SJSA1 (cell line): Measurements from ENCODE around the gene LIMK2. TPM values are rescaled to one million over a fixed set of nuclear protein-coding genes. Genes with fewer than 3 reads are reported as not detected.
"Not testable (repeated sequence)": the region's sequence is repeated elsewhere in the genome, so short reads cannot be mapped to it uniquely, and the experiment has no call there.

ENCODE experiments used
- DNase-seq, 2 experiments: peaks; one replicate each; pipeline ENCODE4 v3.0.0-alpha.2; 2015 to 2020; ENCODE audit warnings: low spot score in 2 of 2, low read depth in 1 of 2
- H3K27ac ChIP-seq: fragments of 250-450 bp; sonication (Bioruptor Pico); 2 replicates; pipeline ENCODE4 v1.5.1; 2020; ENCODE audit warnings: mild to moderate bottlenecking, moderate library complexity
- H3K27me3 ChIP-seq: fragments of 250-450 bp; sonication (Bioruptor Pico); replicated peaks from 2 replicates; pipeline ENCODE4 v1.5.1; 2020; ENCODE audit warnings: mild to moderate bottlenecking, moderate library complexity
- H3K36me3 ChIP-seq: fragments of 250-450 bp; sonication (Bioruptor Pico); 2 replicates; pipeline ENCODE4 v1.5.1; 2020; ENCODE audit warnings: mild to moderate bottlenecking
- H3K4me1 ChIP-seq: fragments of 250-450 bp; sonication (Bioruptor Pico); replicated peaks from 2 replicates; pipeline ENCODE4 v1.6.1; 2021; ENCODE audit warnings: mild to moderate bottlenecking
- H3K4me3 ChIP-seq: fragments of 250-450 bp; sonication (Bioruptor Pico); 2 replicates; pipeline ENCODE4 v1.5.1; 2020; ENCODE audit warnings: mild to moderate bottlenecking
- H3K9me3 ChIP-seq: fragments of 250-450 bp; sonication (Bioruptor Pico); replicated peaks from 2 replicates; pipeline ENCODE4 v1.5.1; 2020; ENCODE audit warnings: mild to moderate bottlenecking
- total RNA-seq: library from RNA; depleted of rRNA; stranded (reverse); fragments of >200 nt; shearing (Covaris generic); gene quantifications from 2 replicates; pipeline ENCODE4 v1.2.3, GENCODE V29; 2014

LIMK2 gene
- total RNA-seq, 1 experiment from 2014 or later: 21.8 TPM

DNA sequence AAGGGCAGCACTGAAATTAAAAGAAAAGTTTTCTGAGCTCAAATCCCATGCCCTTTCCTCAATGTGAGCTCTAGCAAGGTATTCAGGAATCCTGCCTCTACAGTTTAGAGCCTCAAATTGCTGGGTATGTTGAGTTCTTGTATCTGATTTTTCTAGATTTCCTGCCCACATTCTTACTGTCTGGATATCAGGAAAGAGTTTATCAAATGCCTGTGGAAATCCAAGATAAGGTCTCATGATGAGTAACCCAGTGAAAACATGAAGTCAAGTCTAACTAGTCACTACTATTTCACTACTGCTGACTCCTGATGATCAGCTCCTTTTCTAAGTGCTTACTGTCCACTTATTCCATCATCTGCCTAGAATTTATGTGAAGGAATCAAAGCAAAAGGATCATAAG lies 29.8 kb downstream of the LIMK2 start:
- no peak for DNase-seq
- peak overlapping the region; percentile 92 for H3K27ac ChIP-seq
- no peaks in the 10 kb centered on the region for H3K9me3 ChIP-seq
- no peaks in the 10 kb centered on the region for H3K27me3 ChIP-seq
- H3K4me3 ChIP-seq: no peak overlapping the region
- H3K4me1 ChIP-seq: peaks cover 46% of the 10 kb centered on the region
- H3K36me3 ChIP-seq: peaks cover 11% of the 10 kb centered on the region

DNA sequence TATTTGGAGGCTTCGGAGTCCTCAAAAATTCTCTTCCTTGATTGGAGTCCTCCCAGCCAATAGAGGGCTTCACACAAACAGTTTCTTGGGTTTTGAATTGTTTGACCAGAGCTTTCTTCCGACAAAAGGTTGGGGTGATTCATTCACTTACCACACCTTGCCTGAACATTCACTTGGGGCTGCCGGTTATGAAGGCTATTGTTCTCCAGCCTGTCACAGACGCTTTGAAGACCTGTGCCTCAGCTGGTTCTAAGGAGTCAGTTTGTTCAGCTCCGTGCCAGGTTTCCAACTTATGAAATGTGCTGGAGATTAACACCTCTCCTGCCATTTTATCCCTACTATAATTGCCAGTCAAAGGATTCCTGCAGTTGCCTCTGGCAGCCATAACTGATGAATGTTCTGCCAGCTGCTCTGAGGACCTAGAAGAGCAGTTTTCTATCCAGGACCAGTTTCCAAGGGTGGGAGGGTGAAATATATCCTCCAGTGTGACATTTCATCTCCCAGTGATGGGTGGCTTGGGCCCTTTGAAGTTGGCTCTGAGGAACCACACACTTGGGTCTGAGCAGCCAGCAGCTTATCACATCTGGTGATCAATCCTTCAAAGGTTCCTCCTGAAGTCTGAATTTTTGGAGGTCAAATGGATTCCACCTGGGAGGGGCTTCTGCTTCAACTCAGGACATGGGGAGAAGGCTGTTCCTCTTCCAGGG lies 31.4 kb downstream of the LIMK2 start:
- Histone ChIP-seq H3K36me3 (peaks cover 11% of the 10 kb centered on the region), H3K9me3 (no peaks in the 10 kb centered on the region), H3K4me1 (peaks cover 54% of the 10 kb centered on the region), H3K27ac (peak overlapping the region; percentile 92), H3K27me3 (no peaks in the 10 kb centered on the region), H3K4me3 (no peak overlapping the region)
- peak; percentile 46 to 64 for DNase-seq

DNA sequence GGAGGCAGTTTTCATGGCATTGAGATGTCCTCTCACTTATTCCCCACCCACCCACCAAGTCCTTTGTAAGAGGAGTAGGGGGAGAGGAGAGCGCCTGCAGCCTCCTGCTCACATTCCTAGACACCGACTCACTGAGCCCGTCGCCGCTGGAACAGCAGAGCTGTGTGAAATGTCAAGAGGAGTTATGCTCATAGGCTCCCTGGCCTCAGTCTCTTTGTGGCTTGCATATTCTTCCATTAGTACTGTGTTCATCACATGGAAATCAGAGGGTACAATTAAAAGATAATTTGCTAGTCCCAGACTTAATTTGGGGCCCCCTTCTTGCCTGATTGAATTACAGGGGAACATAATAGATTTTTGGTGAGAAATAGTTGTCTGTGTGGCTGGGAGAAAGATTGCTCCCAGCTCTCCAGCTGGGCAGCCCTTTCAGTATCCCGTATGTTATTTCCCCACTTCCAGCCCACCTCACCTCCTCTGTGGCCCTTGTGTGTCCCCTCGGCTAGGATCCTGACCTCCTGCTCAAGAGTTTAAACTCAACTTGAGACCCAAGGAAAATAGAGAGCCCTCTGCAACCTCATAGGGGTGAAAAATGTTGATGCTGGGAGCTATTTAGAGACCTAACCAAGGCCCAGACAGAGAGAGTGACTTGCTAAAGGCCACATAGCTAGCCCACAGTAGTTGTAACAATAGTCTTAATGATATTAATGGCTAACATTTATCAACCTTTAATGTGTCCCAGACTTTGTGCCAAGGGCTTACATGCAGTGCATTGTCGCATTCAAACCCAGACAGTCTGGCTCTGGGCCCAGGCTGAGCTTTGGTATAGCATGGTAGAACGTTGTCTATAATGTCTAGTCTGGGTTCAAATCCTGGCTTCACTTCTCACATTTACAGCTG lies 32.2 kb downstream of the LIMK2 start:
- Histone ChIP-seq H3K9me3 (no peaks in the 10 kb centered on the region), H3K4me1 (peaks cover 62% of the 10 kb centered on the region), H3K36me3 (peaks cover 11% of the 10 kb centered on the region; the same call in 1 of the 2 replicates), H3K27me3 (no peaks in the 10 kb centered on the region), H3K27ac (peak overlapping the region; percentile 92), H3K4me3 (no peak overlapping the region)
- peak; percentile 88 to 91 for DNase-seq

GRCh38 chr22:31244943-31245451 lies 32.9 kb downstream of the LIMK2 start:
- DNase-seq: no peak
- Histone ChIP-seq H3K4me3 (no peak overlapping the region), H3K9me3 (no peaks in the 10 kb centered on the region), H3K27ac (peak overlapping the region; percentile 92), H3K4me1 (peaks cover 66% of the 10 kb centered on the region), H3K36me3 (peaks cover 8% of the 10 kb centered on the region; the same call in 1 of the 2 replicates), H3K27me3 (no peaks in the 10 kb centered on the region)

- peaks cover 64% of the 10 kb centered on the region for H3K4me1 ChIP-seq
- peaks cover 13% of the 10 kb centered on the region for H3K36me3 ChIP-seq
- not testable (repeated sequence) for DNase-seq, H3K27ac ChIP-seq, H3K4me3 ChIP-seq, H3K9me3 ChIP-seq, H3K27me3 ChIP-seq
Observed at GRCh38 chr22:31245998-31246397, 33.9 kb downstream of the LIMK2 start.

DNA sequence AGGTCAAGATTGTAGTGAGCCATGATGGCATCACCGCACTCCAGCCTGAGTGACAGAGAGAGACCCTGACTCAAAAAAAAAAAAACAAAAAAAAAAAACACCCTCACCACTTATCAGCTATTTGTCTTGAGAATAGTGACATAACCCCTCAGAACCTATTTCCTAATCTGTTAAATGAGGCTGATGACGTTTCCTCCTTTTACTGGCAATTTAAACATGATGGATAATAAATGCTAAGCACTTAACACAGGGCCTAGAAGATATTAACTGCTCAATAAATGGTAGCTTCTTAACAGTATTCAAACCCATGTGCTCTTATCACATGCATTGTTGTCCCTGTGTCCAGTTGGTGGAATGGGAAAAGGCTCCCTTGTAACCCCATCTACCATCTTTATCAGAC lies 34.6 kb downstream of the LIMK2 start:
- H3K27ac ChIP-seq: no peak overlapping the region
- peaks cover 57% of the 10 kb centered on the region for H3K4me1 ChIP-seq
- H3K36me3 ChIP-seq: peaks cover 17% of the 10 kb centered on the region
- no peak for DNase-seq
- no peaks in the 10 kb centered on the region for H3K9me3 ChIP-seq
- no peaks in the 10 kb centered on the region for H3K27me3 ChIP-seq
- H3K4me3 ChIP-seq: no peak overlapping the region

GRCh38 chr22:31247726-31248125 lies 35.6 kb downstream of the LIMK2 start:
- H3K4me3 ChIP-seq: no peak overlapping the region
- no peaks in the 10 kb centered on the region for H3K9me3 ChIP-seq
- no peaks in the 10 kb centered on the region for H3K27me3 ChIP-seq
- H3K4me1 ChIP-seq: peaks cover 47% of the 10 kb centered on the region
- peaks cover 13% of the 10 kb centered on the region for H3K36me3 ChIP-seq
- DNase-seq: no peak
- H3K27ac ChIP-seq: no peak overlapping the region

DNA sequence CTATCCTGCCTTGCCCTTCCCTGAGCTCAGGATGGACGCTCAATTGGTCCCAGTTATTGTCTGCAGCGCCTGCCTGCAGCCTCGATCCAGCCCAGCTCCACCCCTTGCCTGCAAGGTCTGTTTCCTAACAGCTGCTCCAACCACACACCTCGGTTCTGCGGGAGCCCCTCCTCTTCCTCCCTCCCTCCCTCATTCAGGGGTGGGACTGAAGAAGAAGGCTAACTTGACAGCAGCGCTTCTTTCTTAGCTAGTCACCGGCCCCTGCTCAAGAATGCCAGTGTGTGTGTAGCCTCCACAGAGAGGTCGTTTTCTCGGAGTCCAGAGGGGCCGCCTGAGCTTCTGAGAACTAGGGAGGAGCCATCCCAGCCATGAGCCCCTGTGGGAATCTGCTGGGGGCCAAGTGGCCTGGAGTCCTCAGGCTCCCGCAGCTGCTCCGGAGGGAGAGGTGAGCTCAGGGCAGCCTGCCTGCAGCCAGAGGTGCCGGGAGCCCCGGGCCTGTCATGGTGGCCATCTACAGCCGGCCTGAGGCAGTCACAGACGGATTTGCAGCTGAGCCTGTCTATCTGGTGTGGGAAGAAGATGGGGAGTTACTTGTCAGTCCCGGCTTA lies 36.1 kb downstream of the LIMK2 start:
- no peak overlapping the region; the same call in 1 of the 2 replicates for H3K27ac ChIP-seq
- no peaks in the 10 kb centered on the region for H3K27me3 ChIP-seq
- H3K4me1 ChIP-seq: peaks cover 41% of the 10 kb centered on the region
- peak overlapping the region; percentile 40 for H3K4me3 ChIP-seq
- DNase-seq: peak; percentile 84 to 90
- H3K9me3 ChIP-seq: no peaks in the 10 kb centered on the region
- peaks cover 12% of the 10 kb centered on the region for H3K36me3 ChIP-seq

DNA sequence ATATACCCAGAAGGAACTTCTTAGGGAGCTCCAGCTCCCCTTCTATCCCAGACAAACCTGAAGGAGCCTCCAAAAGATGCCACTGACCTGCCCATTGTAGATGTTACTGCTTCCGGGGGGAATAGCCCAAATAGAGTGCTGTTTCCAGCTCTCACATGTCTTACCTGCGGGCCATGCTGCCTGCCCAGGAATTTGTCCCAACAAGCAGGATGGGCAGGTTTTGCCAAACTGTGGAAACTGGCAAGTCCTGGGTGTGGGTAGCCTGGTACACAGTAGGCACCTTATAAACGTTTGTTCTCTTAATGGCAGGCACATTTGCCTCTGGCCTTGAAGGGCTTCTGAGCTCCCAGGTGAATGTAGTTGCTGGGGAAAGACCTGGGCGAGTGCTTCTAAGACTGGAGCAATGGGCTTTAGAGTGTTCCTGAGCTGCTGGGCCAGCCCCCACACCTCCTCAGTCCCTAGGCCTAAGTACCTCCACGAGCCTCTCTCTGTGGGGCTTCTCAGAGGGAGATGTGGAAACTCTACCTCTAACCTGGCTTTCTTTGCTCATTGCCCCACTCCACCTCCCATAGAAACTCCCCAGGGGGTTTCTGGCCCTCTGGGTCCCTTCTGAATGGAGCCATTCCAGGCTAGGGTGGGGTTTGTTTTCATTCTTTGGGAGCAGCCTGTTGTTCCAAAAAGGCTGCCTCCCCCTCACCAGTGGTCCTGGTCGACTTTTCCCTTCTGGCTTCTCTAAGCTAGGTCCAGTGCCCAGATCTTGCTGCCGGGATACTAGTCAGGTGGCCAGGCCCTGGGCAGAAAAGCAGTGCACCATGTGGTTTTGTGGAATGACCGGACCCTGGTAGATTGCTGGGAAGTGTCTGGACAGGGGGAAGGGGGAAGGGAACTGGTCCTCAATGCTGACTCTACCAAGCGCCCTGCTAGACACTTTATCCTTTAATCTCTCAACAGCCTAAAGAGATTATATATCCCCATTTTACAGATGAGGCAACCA lies 37.2 kb downstream of the LIMK2 start:
- H3K4me1 ChIP-seq: peaks cover 31% of the 10 kb centered on the region
- DNase-seq: no peak
- no peak overlapping the region for H3K27ac ChIP-seq
- no peaks in the 10 kb centered on the region for H3K27me3 ChIP-seq
- peak overlapping the region; percentile 40; the same call in 1 of the 2 replicates for H3K4me3 ChIP-seq
- H3K36me3 ChIP-seq: peaks cover 22% of the 10 kb centered on the region
- no peaks in the 10 kb centered on the region; the same call in 1 of the 2 replicates for H3K9me3 ChIP-seq

GRCh38 chr22:31250740-31251600 lies 38.9 kb downstream of the LIMK2 start:
- no peak for DNase-seq
- Histone ChIP-seq H3K27me3 (no peaks in the 10 kb centered on the region), H3K27ac (no peak overlapping the region), H3K9me3 (no peaks in the 10 kb centered on the region; the same call in 1 of the 2 replicates), H3K4me1 (peaks cover 22% of the 10 kb centered on the region), H3K36me3 (peaks cover 24% of the 10 kb centered on the region), H3K4me3 (no peak overlapping the region)

GRCh38 chr22:31253949-31254348 lies 41.9 kb downstream of the LIMK2 start:
- H3K9me3 ChIP-seq: no peaks in the 10 kb centered on the region; the same call in 1 of the 2 replicates
- no peak overlapping the region for H3K27ac ChIP-seq
- no peaks in the 10 kb centered on the region for H3K27me3 ChIP-seq
- H3K36me3 ChIP-seq: peaks cover 34% of the 10 kb centered on the region
- DNase-seq: no peak
- H3K4me3 ChIP-seq: no peak overlapping the region
- H3K4me1 ChIP-seq: peaks cover 7% of the 10 kb centered on the region
